Liver (tissue), 9 donors: ENCODE results near the gene AADACL4. TPM values are rescaled to one million over a fixed set of nuclear protein-coding genes. Genes with fewer than 3 reads are reported as not detected.

Experiments
- DNase-seq: peaks from one replicate; pipeline ENCODE4 v3.0.0-alpha.2; 2017; ENCODE audit warnings: low spot score
- H3K27ac ChIP-seq, 2 donors: one replicate each; pipeline ENCODE4 v1.7.0; 2013; ENCODE audit warnings: inconsistent platforms in 2 of 2, low read length in 2 of 2, control low read depth in 1 of 2, low read depth in 1 of 2, mild to moderate bottlenecking in 1 of 2
- H3K27me3 ChIP-seq, 4 donors: one replicate each; pipeline versions ENCODE4 v1.6.1 to v1.7.0; 2013; ENCODE audit warnings: low read length in 3 of 4, inconsistent platforms in 1 of 4, mild to moderate bottlenecking in 1 of 4, moderate library complexity in 1 of 4; ENCODE audit not compliant: control insufficient read depth in 4 of 4, insufficient read depth in 4 of 4
- H3K36me3 ChIP-seq, 4 donors: one replicate each; pipeline versions ENCODE4 v1.6.1 to v1.7.0; 2013; ENCODE audit warnings: low read length in 3 of 4, mild to moderate bottlenecking in 3 of 4, low read depth in 1 of 4, moderate library complexity in 1 of 4; ENCODE audit not compliant: control insufficient read depth in 4 of 4, insufficient read depth in 3 of 4
- H3K4me1 ChIP-seq, 4 donors: one replicate each; pipeline versions ENCODE4 v1.6.1 to v1.7.0; 2013; ENCODE audit warnings: low read length in 3 of 4, mild to moderate bottlenecking in 3 of 4, moderate library complexity in 1 of 4; ENCODE audit not compliant: control insufficient read depth in 4 of 4, insufficient read depth in 4 of 4
- H3K4me3 ChIP-seq, 3 donors: one replicate each; pipeline versions ENCODE4 v1.6.1 to v1.7.0; 2013; ENCODE audit warnings: low read length in 3 of 3, control low read depth in 1 of 3, low read depth in 1 of 3, mild to moderate bottlenecking in 1 of 3
- H3K9ac ChIP-seq, 2 donors: one replicate each; pipeline ENCODE4 v1.7.0; 2013; ENCODE audit warnings: low read length in 2 of 2, mild to moderate bottlenecking in 2 of 2, moderate library complexity in 2 of 2, control low read depth in 1 of 2, low read depth in 1 of 2
- H3K9me3 ChIP-seq, 4 donors: one replicate each; pipeline versions ENCODE4 v1.6.1 to v1.7.0; 2013; ENCODE audit warnings: low read length in 3 of 4; ENCODE audit not compliant: control insufficient read depth in 4 of 4
- ATF3 ChIP-seq: IDR thresholded peaks from 2 replicates; pipeline ENCODE4 v1.6.1; 2016; ENCODE audit warnings: antibody characterized with exemption
- CTCF ChIP-seq: fragments of 150-350 bp; IDR thresholded peaks from 2 replicates; pipeline ENCODE4 v1.5.1; 2017; ENCODE audit warnings: improper control_type of control experiment, low read depth, low read length; ENCODE audit not compliant: missing input control
- EGR1 ChIP-seq, 2 donors: IDR thresholded peaks; 2 replicates each; pipeline ENCODE4 v1.6.1; 2016 to 2018; ENCODE audit warnings: antibody characterized with exemption in 2 of 2, low read depth in 2 of 2
- FOXA1 ChIP-seq: IDR thresholded peaks from 2 replicates; pipeline ENCODE4 v1.6.1; 2016; ENCODE audit warnings: antibody characterized with exemption
- FOXA2 ChIP-seq: IDR thresholded peaks from 2 replicates; pipeline ENCODE4 v1.6.1; 2016; ENCODE audit warnings: antibody characterized with exemption
- GABPA ChIP-seq, 2 donors: IDR thresholded peaks in 1 of 2; conservative IDR thresholded peaks in 1 of 2; 2 replicates each; pipeline ENCODE4 v1.6.1; 2016; ENCODE audit warnings: antibody characterized with exemption in 2 of 2, mild to moderate bottlenecking in 1 of 2, moderate library complexity in 1 of 2
- HNF4A ChIP-seq, 2 donors: conservative IDR thresholded peaks; 2 replicates each; pipeline ENCODE4 v1.6.1; 2016; ENCODE audit warnings: antibody characterized with exemption in 2 of 2, mild to moderate bottlenecking in 2 of 2
- HNF4G ChIP-seq: IDR thresholded peaks from 2 replicates; pipeline ENCODE4 v1.6.1; 2016; ENCODE audit warnings: antibody characterized with exemption
- JUND ChIP-seq, 2 donors: IDR thresholded peaks; 2 replicates each; pipeline ENCODE4 v1.6.1; 2016; ENCODE audit warnings: antibody characterized with exemption in 2 of 2
- MAX ChIP-seq: IDR thresholded peaks from 2 replicates; pipeline ENCODE4 v1.6.1; 2016; ENCODE audit warnings: antibody characterized with exemption
- NR2F2 ChIP-seq: IDR thresholded peaks from 2 replicates; pipeline ENCODE4 v1.6.1; 2016; ENCODE audit warnings: antibody characterized with exemption
- RAD21 ChIP-seq, 2 donors: IDR thresholded peaks; 2 replicates each; pipeline ENCODE4 v1.6.1; 2016; ENCODE audit warnings: antibody characterized with exemption in 2 of 2, mild to moderate bottlenecking in 2 of 2
- REST ChIP-seq: IDR thresholded peaks from 2 replicates; pipeline ENCODE4 v1.6.1; 2016; ENCODE audit warnings: antibody characterized with exemption, mild to moderate bottlenecking
- RXRA ChIP-seq, 2 donors: IDR thresholded peaks; 2 replicates each; pipeline ENCODE4 v1.6.1; 2017 to 2018; ENCODE audit warnings: antibody characterized with exemption in 2 of 2, mild to moderate bottlenecking in 1 of 2
- SP1 ChIP-seq: IDR thresholded peaks from 2 replicates; pipeline ENCODE4 v1.6.1; 2018; ENCODE audit warnings: antibody characterized with exemption, mild to moderate bottlenecking
- TAF1 ChIP-seq: conservative IDR thresholded peaks from 2 replicates; pipeline ENCODE4 v1.6.1; 2016; ENCODE audit warnings: antibody characterized with exemption, mild to moderate bottlenecking
- YY1 ChIP-seq: IDR thresholded peaks from 2 replicates; pipeline ENCODE4 v1.6.1; 2016; ENCODE audit warnings: antibody characterized with exemption, mild to moderate bottlenecking
- ZBTB33 ChIP-seq: IDR thresholded peaks from 2 replicates; pipeline ENCODE4 v1.6.1; 2016; ENCODE audit warnings: antibody characterized with exemption
- WGBS: extraction: QIAGEN DNeasy Blood & Tissue Kit; methylation state at CpG from one replicate; pipeline ENCODE4 v1.1.7; 2013; 5-methylcytosine and 5-hydroxymethylcytosine counted together
- polyA plus RNA-seq, 2 donors: library from polyadenylated mRNA; stranded (reverse) in 1 of 2; unstranded in 1 of 2; fragments of 200-250 nt in 1 of 2; fragments of >200 nt in 1 of 2; fragmentation: Nextera tagmentation in 1 of 2; extraction: Ambion mirVana in 1 of 2; gene quantifications; one replicate each; pipeline versions ENCODE4 v1.2.1 to v1.2.3, GENCODE V29; 2013 to 2015
- total RNA-seq, 2 donors: library from RNA; depleted of rRNA; stranded (reverse); fragments of >200 nt; gene quantifications; one replicate each; pipeline ENCODE4 v1.2.3, GENCODE V29; 2014
- donor health status: healthy.
- donor health status: healthy.
- donor health status: healthy.
- donor health status: healthy.
- donor health status: healthy.

AADACL4 gene
- total and polyA plus RNA-seq, 4 donors: not detected

- DNase-seq: no peak
- Histone ChIP-seq H3K9me3 (no peaks in the 10 kb centered on the region), H3K36me3 (peaks cover 0 to 18% (median 9%) of the 10 kb centered on the region in 4 donors), H3K4me1 (peaks cover 19 to 61% (median 49%) of the 10 kb centered on the region in 4 donors), H3K27ac (peak overlapping the region; percentile 60 to 81), H3K9ac (no peak overlapping the region), H3K4me3 (no peak overlapping the region), H3K27me3 (no peaks in the 10 kb centered on the region)
- TF ChIP-seq FOXA2 (no peak), FOXA1 (no peak), ATF3 (no peak), SP1 (no peak), EGR1 (IDR thresholded peaks at IDR 0.05; ENCODE audit: low read depth in 2 of 2) (no peak), NR2F2 (no peak), RXRA (IDR thresholded peaks at IDR 0.05) (no peak), JUND (IDR thresholded peaks at IDR 0.05) (no peak), CTCF (no peak), GABPA (IDR thresholded peaks at IDR 0.05 in 1 of 2, conservative IDR thresholded peaks at IDR 0.05 in 1 of 2) (no peak), YY1 (no peak), REST (no peak), RAD21 (IDR thresholded peaks at IDR 0.05) (no peak), TAF1 (no peak), HNF4G (no peak), HNF4A (conservative IDR thresholded peaks at IDR 0.05) (no peak), MAX (no peak), ZBTB33 (no peak)
- whole genome bisulfite sequencing: 83% methylated on average over 7 of the region's 7 CpGs
Observed at GRCh38 chr1:12610305-12610935, 33.5 kb upstream of the AADACL4 start.
